OCI-LY3 (cell line): Measurements from ENCODE around the gene RRP7A.
A peak's percentile ranks its signal among the peaks of the same experiment; 100 is the strongest.

Experiments used
- H2AFZ ChIP-seq: fragments of 200-600, 300-600 bp; shearing (Covaris generic); 2 replicates; pipeline ENCODE4 v1.6.0; 2014; ENCODE audit warnings: antibody characterized with exemption, low read depth, low read length
- H3K27ac ChIP-seq: fragments of 200-600, 300-600 bp; sonication (generic); 2 replicates; pipeline ENCODE4 v1.5.1; 2014; ENCODE audit warnings: mild to moderate bottlenecking, low read length, moderate library complexity, mixed read lengths
- H3K27me3 ChIP-seq: fragments of 200-600, 300-600 bp; sonication (generic); 2 replicates; pipeline ENCODE4 v1.6.1; 2014; ENCODE audit warnings: low read depth, low read length, mixed read lengths
- H3K36me3 ChIP-seq: fragments of 200-600, 300-600 bp; sonication (generic); replicated peaks from 2 replicates; pipeline ENCODE3; 2014; ENCODE audit warnings: low read depth, low read length, mixed read lengths
- H3K4me1 ChIP-seq: fragments of 300-600, 200-600 bp; sonication (generic); 2 replicates; pipeline ENCODE4 v1.6.1; 2014; ENCODE audit warnings: low read length, mixed read lengths
- H3K4me2 ChIP-seq: fragments of 200-600, 300-600 bp; sonication (generic); 2 replicates; pipeline ENCODE4 v1.6.1; 2014; ENCODE audit warnings: low read length, mixed read lengths
- H3K4me3 ChIP-seq: fragments of 300-600, 200-600 bp; sonication (generic); 2 replicates; pipeline ENCODE4 v1.5.1; 2014; ENCODE audit warnings: antibody characterized with exemption, mild to moderate bottlenecking, low read length, moderate library complexity
- H3K79me2 ChIP-seq: fragments of 300-600, 200-600 bp; shearing (Covaris generic); 2 replicates; pipeline ENCODE4 v1.6.1; 2014; ENCODE audit warnings: mild to moderate bottlenecking, low read length, mixed read lengths
- H3K9ac ChIP-seq: fragments of 300-600, 200-600 bp; shearing (Covaris generic); 2 replicates; pipeline ENCODE4 v1.6.0; 2014; ENCODE audit warnings: mild to moderate bottlenecking, low read length, moderate library complexity
- H3K9me3 ChIP-seq: fragments of 200-600, 300-600 bp; shearing (Covaris generic); 2 replicates; pipeline ENCODE4 v1.6.1; 2014; ENCODE audit warnings: low read length, mixed read lengths; ENCODE audit not compliant: insufficient read depth
- H4K20me1 ChIP-seq: fragments of 200-600, 300-600 bp; sonication (generic); 2 replicates; pipeline ENCODE4 v1.6.1; 2016; ENCODE audit warnings: low read length, mixed read lengths; ENCODE audit not compliant: insufficient read depth
- CTCF ChIP-seq: fragments of 200-600, 300-600 bp; sonication (generic); IDR thresholded peaks from 2 replicates; pipeline ENCODE4 v1.5.1; 2014; ENCODE audit warnings: antibody characterized with exemption, low read length, low read depth
- EZH2phosphoT487 ChIP-seq: fragments of 200-600 bp; shearing (Covaris generic); IDR thresholded peaks from 2 replicates; pipeline ENCODE4 v1.6.1; 2018; ENCODE audit warnings: antibody characterized with exemption, mixed run types, low read depth

Gene RRP7A

GRCh38 chr22:42562684-42563083 is 43.1 kb upstream of the RRP7A start:
- Histone ChIP-seq H3K9me3 (no peaks in the 10 kb centered on the region), H3K4me3 (no peak overlapping the region), H3K36me3 (no peaks in the 10 kb centered on the region), H3K27me3 (peaks cover 6% of the 10 kb centered on the region; the same call in 1 of the 2 replicates), H2AFZ (no peak overlapping the region), H3K9ac (no peak overlapping the region), H3K4me1 (peaks cover 20% of the 10 kb centered on the region), H3K4me2 (peak overlapping the region; percentile 2; the same call in 1 of the 2 replicates), H3K79me2 (no peaks in the 10 kb centered on the region), H3K27ac (no peak overlapping the region), H4K20me1 (no peaks in the 10 kb centered on the region)
- TF ChIP-seq CTCF = no peak
- TF ChIP-seq EZH2phosphoT487 = no peak

- Histone ChIP-seq H2AFZ (no peak overlapping the region), H3K4me1 (peaks cover 20% of the 10 kb centered on the region), H3K9ac (no peak overlapping the region), H4K20me1 (no peaks in the 10 kb centered on the region), H3K27ac (no peak overlapping the region), H3K9me3 (no peaks in the 10 kb centered on the region), H3K4me2 (peak overlapping the region; percentile 2; the same call in 1 of the 2 replicates), H3K36me3 (no peaks in the 10 kb centered on the region), H3K27me3 (peaks cover 6% of the 10 kb centered on the region; the same call in 1 of the 2 replicates), H3K79me2 (no peaks in the 10 kb centered on the region), H3K4me3 (no peak overlapping the region)
- TF ChIP-seq CTCF = no peak
- TF ChIP-seq EZH2phosphoT487 = no peak
Measured at GRCh38 chr22:42562279-42562678, 42.7 kb upstream of the RRP7A start.

- Histone ChIP-seq H3K36me3 (no peaks in the 10 kb centered on the region), H3K4me3 (no peak overlapping the region), H2AFZ (no peak overlapping the region), H3K9me3 (no peaks in the 10 kb centered on the region), H3K79me2 (no peaks in the 10 kb centered on the region), H3K27ac (no peak overlapping the region), H3K4me1 (peaks cover 20% of the 10 kb centered on the region), H3K4me2 (no peak overlapping the region), H4K20me1 (no peaks in the 10 kb centered on the region), H3K27me3 (peaks cover 6% of the 10 kb centered on the region; the same call in 1 of the 2 replicates), H3K9ac (no peak overlapping the region)
- TF ChIP-seq EZH2phosphoT487 (no peak), CTCF (no peak)
Measured at GRCh38 chr22:42561856-42562255, 42.3 kb upstream of the RRP7A start.

GRCh38 chr22:42560781-42561180 is 41.2 kb upstream of the RRP7A start:
- Histone ChIP-seq H3K4me2 (no peak overlapping the region), H3K9ac (no peak overlapping the region), H3K4me1 (peaks cover 20% of the 10 kb centered on the region), H3K27ac (no peak overlapping the region), H3K79me2 (no peaks in the 10 kb centered on the region), H3K36me3 (no peaks in the 10 kb centered on the region), H3K27me3 (peaks cover 6% of the 10 kb centered on the region; the same call in 1 of the 2 replicates), H2AFZ (no peak overlapping the region), H3K4me3 (no peak overlapping the region), H3K9me3 (no peaks in the 10 kb centered on the region), H4K20me1 (no peaks in the 10 kb centered on the region)
- TF ChIP-seq CTCF (peak; percentile 68), EZH2phosphoT487 (no peak)
